Liver (tissue), 9 donors: ENCODE results near the gene TIPIN. TPM values are rescaled to one million over a fixed set of nuclear protein-coding genes. Genes with fewer than 3 reads are reported as not detected.

Experiments used
- DNase-seq: peaks from one replicate; pipeline ENCODE4 v3.0.0-alpha.2; 2017; ENCODE audit warnings: low spot score
- H3K27ac ChIP-seq, 2 donors: one replicate each; pipeline ENCODE4 v1.7.0; 2013; ENCODE audit warnings: inconsistent platforms in 2 of 2, low read length in 2 of 2, control low read depth in 1 of 2, low read depth in 1 of 2, mild to moderate bottlenecking in 1 of 2
- H3K27me3 ChIP-seq, 4 donors: one replicate each; pipeline versions ENCODE4 v1.6.1 to v1.7.0; 2013; ENCODE audit warnings: low read length in 3 of 4, inconsistent platforms in 1 of 4, mild to moderate bottlenecking in 1 of 4, moderate library complexity in 1 of 4; ENCODE audit not compliant: control insufficient read depth in 4 of 4, insufficient read depth in 4 of 4
- H3K36me3 ChIP-seq, 4 donors: one replicate each; pipeline versions ENCODE4 v1.6.1 to v1.7.0; 2013; ENCODE audit warnings: low read length in 3 of 4, mild to moderate bottlenecking in 3 of 4, low read depth in 1 of 4, moderate library complexity in 1 of 4; ENCODE audit not compliant: control insufficient read depth in 4 of 4, insufficient read depth in 3 of 4
- H3K4me1 ChIP-seq, 4 donors: one replicate each; pipeline versions ENCODE4 v1.6.1 to v1.7.0; 2013; ENCODE audit warnings: low read length in 3 of 4, mild to moderate bottlenecking in 3 of 4, moderate library complexity in 1 of 4; ENCODE audit not compliant: control insufficient read depth in 4 of 4, insufficient read depth in 4 of 4
- H3K4me3 ChIP-seq, 3 donors: one replicate each; pipeline versions ENCODE4 v1.6.1 to v1.7.0; 2013; ENCODE audit warnings: low read length in 3 of 3, control low read depth in 1 of 3, low read depth in 1 of 3, mild to moderate bottlenecking in 1 of 3
- H3K9ac ChIP-seq, 2 donors: one replicate each; pipeline ENCODE4 v1.7.0; 2013; ENCODE audit warnings: low read length in 2 of 2, mild to moderate bottlenecking in 2 of 2, moderate library complexity in 2 of 2, control low read depth in 1 of 2, low read depth in 1 of 2
- H3K9me3 ChIP-seq, 4 donors: one replicate each; pipeline versions ENCODE4 v1.6.1 to v1.7.0; 2013; ENCODE audit warnings: low read length in 3 of 4; ENCODE audit not compliant: control insufficient read depth in 4 of 4
- EGR1 ChIP-seq, 2 donors: IDR thresholded peaks; 2 replicates each; pipeline ENCODE4 v1.6.1; 2016 to 2018; ENCODE audit warnings: antibody characterized with exemption in 2 of 2, low read depth in 2 of 2
- FOXA1 ChIP-seq: IDR thresholded peaks from 2 replicates; pipeline ENCODE4 v1.6.1; 2016; ENCODE audit warnings: antibody characterized with exemption
- FOXA2 ChIP-seq: IDR thresholded peaks from 2 replicates; pipeline ENCODE4 v1.6.1; 2016; ENCODE audit warnings: antibody characterized with exemption
- GABPA ChIP-seq, 2 donors: IDR thresholded peaks in 1 of 2; conservative IDR thresholded peaks in 1 of 2; 2 replicates each; pipeline ENCODE4 v1.6.1; 2016; ENCODE audit warnings: antibody characterized with exemption in 2 of 2, mild to moderate bottlenecking in 1 of 2, moderate library complexity in 1 of 2
- HNF4A ChIP-seq, 2 donors: conservative IDR thresholded peaks; 2 replicates each; pipeline ENCODE4 v1.6.1; 2016; ENCODE audit warnings: antibody characterized with exemption in 2 of 2, mild to moderate bottlenecking in 2 of 2
- HNF4G ChIP-seq: IDR thresholded peaks from 2 replicates; pipeline ENCODE4 v1.6.1; 2016; ENCODE audit warnings: antibody characterized with exemption
- JUND ChIP-seq, 2 donors: IDR thresholded peaks; 2 replicates each; pipeline ENCODE4 v1.6.1; 2016; ENCODE audit warnings: antibody characterized with exemption in 2 of 2
- NR2F2 ChIP-seq: IDR thresholded peaks from 2 replicates; pipeline ENCODE4 v1.6.1; 2016; ENCODE audit warnings: antibody characterized with exemption
- RAD21 ChIP-seq, 2 donors: IDR thresholded peaks; 2 replicates each; pipeline ENCODE4 v1.6.1; 2016; ENCODE audit warnings: antibody characterized with exemption in 2 of 2, mild to moderate bottlenecking in 2 of 2
- REST ChIP-seq: IDR thresholded peaks from 2 replicates; pipeline ENCODE4 v1.6.1; 2016; ENCODE audit warnings: antibody characterized with exemption, mild to moderate bottlenecking
- RXRA ChIP-seq, 2 donors: IDR thresholded peaks; 2 replicates each; pipeline ENCODE4 v1.6.1; 2017 to 2018; ENCODE audit warnings: antibody characterized with exemption in 2 of 2, mild to moderate bottlenecking in 1 of 2
- SP1 ChIP-seq: IDR thresholded peaks from 2 replicates; pipeline ENCODE4 v1.6.1; 2018; ENCODE audit warnings: antibody characterized with exemption, mild to moderate bottlenecking
- YY1 ChIP-seq: IDR thresholded peaks from 2 replicates; pipeline ENCODE4 v1.6.1; 2016; ENCODE audit warnings: antibody characterized with exemption, mild to moderate bottlenecking
- ZBTB33 ChIP-seq: IDR thresholded peaks from 2 replicates; pipeline ENCODE4 v1.6.1; 2016; ENCODE audit warnings: antibody characterized with exemption
- WGBS: extraction: QIAGEN DNeasy Blood & Tissue Kit; methylation state at CpG from one replicate; pipeline ENCODE4 v1.1.7; 2013; 5-methylcytosine and 5-hydroxymethylcytosine counted together
- polyA plus RNA-seq, 2 donors: library from polyadenylated mRNA; stranded (reverse) in 1 of 2; unstranded in 1 of 2; fragments of 200-250 nt in 1 of 2; fragments of >200 nt in 1 of 2; fragmentation: Nextera tagmentation in 1 of 2; extraction: Ambion mirVana in 1 of 2; gene quantifications; one replicate each; pipeline versions ENCODE4 v1.2.1 to v1.2.3, GENCODE V29; 2013 to 2015
- total RNA-seq, 2 donors: library from RNA; depleted of rRNA; stranded (reverse); fragments of >200 nt; gene quantifications; one replicate each; pipeline ENCODE4 v1.2.3, GENCODE V29; 2014
- TF ChIP-seq, protein P1 (sequence below): IDR thresholded peaks from 2 replicates; pipeline ENCODE4 v1.6.1; 2016; ENCODE audit warnings: antibody characterized with exemption
- TF ChIP-seq, protein P2 (sequence below): IDR thresholded peaks from 2 replicates; pipeline ENCODE4 v1.6.1; 2016; ENCODE audit warnings: antibody characterized with exemption
- donor health status: healthy.
- donor health status: healthy.
- donor health status: healthy.
- donor health status: healthy.
- donor health status: healthy.

TIPIN gene
- total and polyA plus RNA-seq, 4 donors = 2.2 to 5.9 (median 2.6) TPM

DNA sequence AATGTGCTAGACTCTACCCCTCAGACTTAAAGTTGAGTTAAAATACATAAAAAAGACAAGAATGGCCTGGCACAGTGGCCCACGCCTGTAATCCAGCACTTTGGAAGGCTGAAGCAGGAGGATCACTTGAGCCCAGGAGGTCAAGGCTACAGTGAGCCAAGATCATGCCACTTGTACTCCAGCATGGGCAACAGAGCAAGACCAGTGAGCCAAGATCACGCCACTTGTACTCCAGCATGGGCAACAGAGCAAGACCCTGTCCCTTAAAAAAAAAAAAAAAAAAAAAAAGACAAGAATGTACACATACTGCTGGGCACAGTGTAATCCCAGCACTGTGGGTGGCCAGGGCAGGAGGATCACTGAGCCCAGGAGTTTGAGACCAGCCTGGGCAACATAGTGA, 45.7 kb downstream of the TIPIN start:
- TF ChIP-seq RAD21 (IDR thresholded peaks at IDR 0.05) (no peak), HNF4G (no peak), RXRA (IDR thresholded peaks at IDR 0.05) (no peak), REST (no peak), EGR1 (IDR thresholded peaks at IDR 0.05; ENCODE audit: low read depth in 2 of 2) (no peak), FOXA2 (no peak)
- TF ChIP-seq, protein P1, sequence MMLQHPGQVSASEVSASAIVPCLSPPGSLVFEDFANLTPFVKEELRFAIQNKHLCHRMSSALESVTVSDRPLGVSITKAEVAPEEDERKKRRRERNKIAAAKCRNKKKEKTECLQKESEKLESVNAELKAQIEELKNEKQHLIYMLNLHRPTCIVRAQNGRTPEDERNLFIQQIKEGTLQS = no peak
- Histone ChIP-seq H3K4me1 (no peaks in the 10 kb centered on the region), H3K27ac (no peak overlapping the region), H3K9me3 (no peaks in the 10 kb centered on the region), H3K27me3 (no peaks in the 10 kb centered on the region), H3K4me3 (no peak overlapping the region), H3K9ac (no peak overlapping the region), H3K36me3 (peaks cover 7 to 43% (median 24%) of the 10 kb centered on the region in 4 donors)
- DNase-seq = no peak
- 95% methylated on average over 2 of the region's 2 CpGs for WGBS

- WGBS = 93% methylated on average over 3 of the region's 3 CpGs
- DNase-seq = no peak
- H3K27ac ChIP-seq = no peak overlapping the region
- H3K9ac ChIP-seq = no peak overlapping the region
- TF ChIP-seq SP1 (no peak), NR2F2 (no peak), JUND (IDR thresholded peaks at IDR 0.05) (no peak), HNF4A (conservative IDR thresholded peaks at IDR 0.05) (no peak), RAD21 (IDR thresholded peaks at IDR 0.05) (no peak), HNF4G (no peak), RXRA (IDR thresholded peaks at IDR 0.05) (no peak), FOXA2 (no peak), EGR1 (IDR thresholded peaks at IDR 0.05; ENCODE audit: low read depth in 2 of 2) (no peak), YY1 (no peak)
- TF ChIP-seq, protein P1 = no peak
- peaks cover 7 to 40% (median 22%) of the 10 kb centered on the region in 4 donors for H3K36me3 ChIP-seq
- no peaks in the 10 kb centered on the region for H3K9me3 ChIP-seq
- no peaks in the 10 kb centered on the region for H3K4me1 ChIP-seq
- H3K27me3 ChIP-seq = no peaks in the 10 kb centered on the region
- H3K4me3 ChIP-seq = no peak overlapping the region
Observed at GRCh38 chr15:66309828-66310227, 46.7 kb downstream of the TIPIN start.

DNA sequence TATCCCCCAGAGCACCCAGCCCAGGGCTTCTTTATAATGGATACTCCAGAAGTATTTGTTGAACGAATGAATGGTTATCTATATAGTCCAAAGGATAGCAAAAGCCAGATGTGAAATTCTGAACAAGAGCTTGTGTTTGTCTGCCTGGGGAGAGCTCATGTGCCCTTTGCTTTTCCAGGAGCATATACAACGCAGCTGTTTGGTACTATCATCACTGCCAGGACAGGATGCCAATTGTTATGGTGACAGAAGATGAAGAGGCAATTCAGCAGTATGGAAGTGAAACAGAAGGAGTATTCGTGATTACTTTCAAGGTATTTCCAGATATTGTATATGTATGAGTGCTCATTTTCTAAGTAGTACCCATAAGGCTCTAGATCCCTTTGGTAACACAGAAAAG, 48.0 kb downstream of the TIPIN start:
- no peaks in the 10 kb centered on the region for H3K27me3 ChIP-seq
- no peaks in the 10 kb centered on the region for H3K9me3 ChIP-seq
- no peak overlapping the region for H3K27ac ChIP-seq
- DNase-seq = no peak
- no peaks in the 10 kb centered on the region for H3K4me1 ChIP-seq
- H3K4me3 ChIP-seq = no peak overlapping the region
- 94% methylated on average over 3 of the region's 3 CpGs for WGBS
- H3K36me3 ChIP-seq = peaks cover 7 to 32% (median 18%) of the 10 kb centered on the region in 4 donors
- no peak overlapping the region for H3K9ac ChIP-seq
- TF ChIP-seq, protein P2, sequence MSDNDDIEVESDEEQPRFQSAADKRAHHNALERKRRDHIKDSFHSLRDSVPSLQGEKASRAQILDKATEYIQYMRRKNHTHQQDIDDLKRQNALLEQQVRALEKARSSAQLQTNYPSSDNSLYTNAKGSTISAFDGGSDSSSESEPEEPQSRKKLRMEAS = no peak
- TF ChIP-seq HNF4G = no peak
- no peak for TF ChIP-seq GABPA (IDR thresholded peaks at IDR 0.05 in 1 of 2, conservative IDR thresholded peaks at IDR 0.05 in 1 of 2)
- no peak for TF ChIP-seq YY1
- no peak for TF ChIP-seq NR2F2
- no peak for TF ChIP-seq FOXA2
- TF ChIP-seq ZBTB33 = no peak
- TF ChIP-seq FOXA1 = no peak
- no peak for TF ChIP-seq RAD21 (IDR thresholded peaks at IDR 0.05)
- TF ChIP-seq, protein P1 = no peak
- TF ChIP-seq REST = no peak
